PFSK-1 (cell line): ENCODE measurements around the gene XPO6.

Experiments used
- POLR2AphosphoS5 ChIP-seq: IDR thresholded peaks from 2 replicates; pipeline ENCODE4 v1.6.1; 2012; ENCODE audit warnings: low read depth, mild to moderate bottlenecking, control low read depth, low read length, moderate library complexity
- REST ChIP-seq, 2 experiments: IDR thresholded peaks; 2 replicates each; pipeline versions ENCODE4 v1.6.1 to v1.8.0; 2011 to 2012; ENCODE audit warnings: low read depth in 2 of 2, low read length in 2 of 2, control low read depth in 1 of 2, inconsistent platforms in 1 of 2, mild to moderate bottlenecking in 1 of 2, moderate library complexity in 1 of 2; ENCODE audit not compliant: insufficient read depth in 1 of 2
- SIN3A ChIP-seq: IDR thresholded peaks from 2 replicates; pipeline ENCODE4 v1.6.1; 2012; ENCODE audit warnings: mild to moderate bottlenecking, low read length, moderate library complexity, borderline replicate concordance; ENCODE audit not compliant: insufficient read depth

GRCh38 chr16:28182183-28182582, 29.6 kb downstream of the XPO6 start:
- TF ChIP-seq SIN3A (no peak), POLR2AphosphoS5 (no peak), REST (IDR thresholded peaks at IDR 0.05; ENCODE audit: insufficient read depth in 1 of 2, low read depth in 2 of 2, low read length in 2 of 2) (no peak)
